ENCODE data around the gene CPLX3. TPM values are rescaled to one million over a fixed set of nuclear protein-coding genes. Genes with fewer than 3 reads are reported as not detected.

Gene CPLX3
- total RNA-seq, 1 experiment from 2014 or later, result not detected

DNA sequence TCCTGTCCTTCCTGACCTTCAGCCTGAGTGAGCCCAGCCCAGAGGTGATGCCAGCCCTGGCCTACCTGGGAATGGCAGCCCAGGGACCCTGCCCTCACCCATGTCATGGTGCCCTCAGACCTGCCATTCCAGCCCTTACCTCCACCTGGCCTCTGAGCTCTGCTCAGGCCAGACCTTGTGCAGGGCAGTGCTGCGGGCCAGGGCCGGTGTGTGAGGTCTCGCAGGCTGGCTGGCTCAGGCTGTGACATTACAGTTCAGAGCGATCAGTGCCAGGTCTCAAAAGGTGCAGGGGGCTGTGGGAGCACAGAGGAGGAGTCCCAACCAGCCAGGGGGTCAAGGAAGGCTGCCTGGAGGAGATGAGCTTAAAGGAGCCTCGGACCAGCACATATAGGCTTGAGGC is 6.4 kb upstream of the CPLX3 start:
- in situ Hi-C loops (cut with HindIII; ENCODE audit: low pct_unique_long_range_greater_than_20kb, low sequenced_read_pairs), result no loop called here
- no peak for DNase-seq (ENCODE audit: low read depth)

DNA sequence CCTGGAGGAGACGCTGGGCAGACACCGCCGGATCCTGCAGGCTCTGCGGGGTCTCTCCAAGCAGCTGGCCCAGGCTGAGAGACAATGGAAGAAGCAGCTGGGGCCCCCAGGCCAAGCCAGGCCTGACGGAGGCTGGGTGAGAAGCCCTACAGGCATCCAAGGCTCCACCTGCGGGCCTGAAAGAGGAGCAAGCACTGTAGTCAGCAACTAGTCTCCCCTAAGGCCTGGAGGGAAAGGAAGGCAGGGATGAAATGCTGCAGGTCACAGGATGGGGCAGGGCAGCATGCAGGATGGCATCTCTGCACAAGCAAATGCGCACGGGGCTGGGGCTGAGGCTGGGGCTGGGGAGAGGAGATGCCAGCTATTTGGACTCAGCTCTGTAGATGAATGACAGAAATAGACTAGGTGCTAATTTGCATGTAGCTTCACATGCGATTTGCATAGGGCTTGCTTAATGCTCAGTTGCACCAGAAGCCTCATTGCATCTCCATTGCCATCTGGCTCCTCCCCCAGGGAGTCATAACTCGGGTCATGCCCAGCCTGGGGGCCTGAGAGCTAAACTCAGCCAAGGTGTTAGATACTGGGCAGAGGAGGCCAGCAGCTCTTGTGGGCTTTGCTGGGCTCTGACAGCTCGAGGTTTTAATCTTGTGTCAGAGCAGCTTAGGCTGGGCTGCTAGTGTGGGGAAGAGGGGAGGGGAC is 5.2 kb upstream of the CPLX3 start:
- in situ Hi-C loops (cut with HindIII; ENCODE audit: low pct_unique_long_range_greater_than_20kb, low sequenced_read_pairs), result no loop called here
- DNase-seq (ENCODE audit: low read depth), result no peak

DNA sequence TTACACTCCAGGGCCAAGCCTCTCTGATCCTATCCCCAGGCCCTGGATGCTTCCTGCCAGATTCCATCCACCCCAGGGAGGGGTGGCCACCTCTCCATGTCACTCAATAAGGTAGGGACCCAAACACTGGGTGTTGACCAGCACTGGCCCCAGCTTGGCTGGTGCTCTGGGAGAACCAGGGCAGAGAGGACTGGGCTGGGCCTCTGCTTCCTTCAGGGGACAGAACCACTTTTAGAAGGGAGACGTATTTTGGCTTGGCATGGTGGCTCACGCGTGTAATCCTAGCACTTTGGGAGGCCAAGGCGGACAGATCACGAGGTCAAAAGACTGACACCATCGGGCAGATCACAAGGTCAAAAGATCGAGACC is 4.7 kb upstream of the CPLX3 start:
- in situ Hi-C loops (cut with HindIII; ENCODE audit: low pct_unique_long_range_greater_than_20kb, low sequenced_read_pairs), result no loop called here
- DNase-seq (ENCODE audit: low read depth), result no peak

GRCh38 chr15:74822233-74822632 is 4.2 kb upstream of the CPLX3 start:
- in situ Hi-C loops (cut with HindIII; ENCODE audit: low pct_unique_long_range_greater_than_20kb, low sequenced_read_pairs), result no loop called here
- DNase-seq (ENCODE audit: low read depth), result no peak

DNA sequence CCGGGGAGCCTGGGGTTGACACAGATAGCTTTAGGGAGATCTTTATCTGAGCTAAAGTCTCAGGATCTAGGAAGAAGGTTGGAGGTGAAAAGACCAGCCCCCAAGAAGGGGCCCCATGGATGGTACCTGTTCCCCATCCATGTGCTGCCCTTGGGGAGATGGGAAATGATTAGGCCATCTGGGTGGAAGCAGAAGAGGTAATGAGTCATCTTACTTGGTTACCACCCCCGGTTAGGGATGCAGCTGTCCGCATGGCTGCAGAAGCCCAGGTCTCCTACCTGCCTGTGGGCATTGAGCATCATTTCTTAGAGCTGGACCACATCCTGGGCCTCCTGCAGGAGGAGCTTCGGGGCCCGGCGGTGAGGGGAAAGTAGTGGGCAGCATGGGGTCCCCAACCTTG is 3.1 kb upstream of the CPLX3 start:
- in situ Hi-C loops (cut with HindIII; ENCODE audit: low pct_unique_long_range_greater_than_20kb, low sequenced_read_pairs), result no loop called here
- no peak for DNase-seq (ENCODE audit: low read depth)

DNA sequence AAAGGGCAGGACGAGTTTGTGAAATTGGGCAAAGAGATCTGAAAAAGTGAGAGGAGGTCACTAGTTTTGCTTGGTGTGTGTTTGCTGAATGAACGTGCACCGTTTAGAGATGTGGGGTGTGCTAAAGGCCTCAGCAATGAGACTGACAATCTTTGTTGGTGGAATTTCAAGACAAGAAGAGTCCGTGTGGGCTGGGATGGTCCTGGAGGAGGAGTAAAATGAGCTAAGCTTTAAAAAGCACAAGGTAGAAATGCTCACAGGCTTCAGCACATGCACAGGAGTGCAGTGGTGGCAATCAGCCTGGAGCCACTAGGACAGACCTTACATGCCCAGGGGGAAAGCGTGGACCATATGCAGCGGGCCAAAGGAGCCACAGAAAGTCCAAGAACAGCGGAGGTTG is 1.5 kb upstream of the CPLX3 start:
- DNase-seq (ENCODE audit: low read depth), result no peak
- in situ Hi-C loops (cut with HindIII; ENCODE audit: low pct_unique_long_range_greater_than_20kb, low sequenced_read_pairs), result no loop called here

DNA sequence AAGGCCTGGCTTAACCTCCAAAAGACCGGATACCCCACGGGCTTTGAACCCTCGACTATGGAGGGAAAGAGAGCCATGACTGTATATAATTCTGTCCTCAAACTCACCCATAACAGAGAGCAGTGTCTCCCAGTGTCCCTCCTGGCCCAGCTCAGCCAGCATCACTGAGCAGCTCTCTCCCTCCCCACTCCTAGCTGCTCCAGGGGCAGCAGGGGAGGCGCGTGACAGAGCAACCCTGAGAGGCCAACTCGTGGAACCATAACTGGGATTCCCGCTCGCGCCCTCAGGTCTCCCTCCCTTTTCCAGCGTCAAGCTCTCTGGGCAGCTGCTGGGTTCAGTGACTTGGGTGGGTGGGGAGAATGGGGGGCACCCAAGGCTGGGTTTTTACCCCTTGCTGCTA is 561 bp upstream of the CPLX3 start:
- no peak for DNase-seq (ENCODE audit: low read depth)
- in situ Hi-C loops (cut with HindIII; ENCODE audit: low pct_unique_long_range_greater_than_20kb, low sequenced_read_pairs), result no loop called here

GRCh38 chr15:74826921-74827320 is 494 bp downstream of the CPLX3 start:
- in situ Hi-C loops (cut with HindIII; ENCODE audit: low pct_unique_long_range_greater_than_20kb, low sequenced_read_pairs), result no loop called here
- no peak for DNase-seq (ENCODE audit: low read depth)

DNA sequence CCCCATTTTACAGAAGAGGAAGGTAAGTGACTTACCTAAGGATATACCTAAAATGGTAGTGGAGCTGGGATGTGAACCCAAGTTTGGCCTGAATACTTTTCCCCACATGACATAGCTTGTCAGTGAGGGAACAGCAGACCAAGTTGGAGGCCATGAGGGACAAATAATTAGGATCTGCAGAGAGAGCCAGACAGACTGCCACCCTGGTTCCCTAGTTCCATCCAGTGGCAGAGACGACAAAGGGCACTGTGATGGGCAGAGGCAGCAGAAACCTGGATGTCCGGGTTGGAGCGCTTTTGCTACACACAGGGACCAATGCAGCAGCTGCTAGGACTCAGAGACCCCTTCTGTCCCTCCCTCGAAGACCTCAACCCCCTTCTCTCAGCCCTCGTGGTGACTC is 1.2 kb downstream of the CPLX3 start:
- no peak for DNase-seq (ENCODE audit: low read depth)
- in situ Hi-C loops (cut with HindIII; ENCODE audit: low pct_unique_long_range_greater_than_20kb, low sequenced_read_pairs), result no loop called here

- in situ Hi-C loops (cut with HindIII; ENCODE audit: low pct_unique_long_range_greater_than_20kb, low sequenced_read_pairs), result no loop called here
- no peak for DNase-seq (ENCODE audit: low read depth)
Measured at GRCh38 chr15:74828835-74829234, 2.4 kb downstream of the CPLX3 start.

GRCh38 chr15:74829486-74829885 is 3.1 kb downstream of the CPLX3 start:
- in situ Hi-C loops (cut with HindIII; ENCODE audit: low pct_unique_long_range_greater_than_20kb, low sequenced_read_pairs), result no loop called here

GRCh38 chr15:74829991-74830390 is 3.6 kb downstream of the CPLX3 start:
- in situ Hi-C loops (cut with HindIII; ENCODE audit: low pct_unique_long_range_greater_than_20kb, low sequenced_read_pairs), result no loop called here
- no peak for DNase-seq (ENCODE audit: low read depth)

More at GRCh38 chr15:74829486-74829885, 3.1 kb downstream of the CPLX3 start:
- no peak for DNase-seq (ENCODE audit: low read depth)

- no peak for DNase-seq (ENCODE audit: low read depth)
- in situ Hi-C loops (cut with HindIII; ENCODE audit: low pct_unique_long_range_greater_than_20kb, low sequenced_read_pairs), result no loop called here
Measured at GRCh38 chr15:74830868-74831267, 4.4 kb downstream of the CPLX3 start.

DNA sequence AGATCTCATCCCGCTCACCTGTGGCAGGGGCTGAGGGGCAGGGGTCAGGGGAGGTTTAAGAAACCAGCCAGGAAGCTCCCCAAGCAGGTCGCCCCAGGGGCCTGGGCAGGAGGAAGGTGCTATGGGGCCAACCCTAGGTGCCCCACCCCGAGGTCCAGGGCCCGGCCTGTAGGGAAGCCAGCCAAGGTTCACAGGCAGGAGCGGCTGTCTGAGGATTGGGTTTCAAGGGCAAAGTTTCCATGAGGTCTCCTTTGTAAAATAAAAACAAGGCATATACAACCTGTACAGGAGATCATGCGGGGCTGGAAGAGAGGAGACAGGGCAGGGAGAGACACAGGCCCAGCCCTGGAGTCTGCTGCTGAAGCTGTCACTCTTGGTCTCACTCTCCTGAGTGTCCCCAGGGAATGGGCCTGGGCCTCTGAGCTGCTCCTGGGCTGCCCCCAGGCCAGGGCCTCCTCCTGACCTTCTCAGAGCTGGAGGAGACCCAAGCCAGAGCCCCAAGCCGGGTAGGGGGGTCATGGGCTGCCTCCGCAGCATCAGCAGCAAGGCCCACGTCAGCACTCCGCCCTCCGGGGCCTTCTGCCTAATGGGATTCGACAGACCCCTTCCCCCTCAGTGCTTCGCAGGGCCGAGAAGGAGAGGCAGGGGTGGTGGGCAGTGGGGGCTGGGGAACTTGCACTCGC is 5.5 kb downstream of the CPLX3 start:
- no peak for DNase-seq (ENCODE audit: low read depth)
- in situ Hi-C loops (cut with HindIII; ENCODE audit: low pct_unique_long_range_greater_than_20kb, low sequenced_read_pairs), result no loop called here

DNA sequence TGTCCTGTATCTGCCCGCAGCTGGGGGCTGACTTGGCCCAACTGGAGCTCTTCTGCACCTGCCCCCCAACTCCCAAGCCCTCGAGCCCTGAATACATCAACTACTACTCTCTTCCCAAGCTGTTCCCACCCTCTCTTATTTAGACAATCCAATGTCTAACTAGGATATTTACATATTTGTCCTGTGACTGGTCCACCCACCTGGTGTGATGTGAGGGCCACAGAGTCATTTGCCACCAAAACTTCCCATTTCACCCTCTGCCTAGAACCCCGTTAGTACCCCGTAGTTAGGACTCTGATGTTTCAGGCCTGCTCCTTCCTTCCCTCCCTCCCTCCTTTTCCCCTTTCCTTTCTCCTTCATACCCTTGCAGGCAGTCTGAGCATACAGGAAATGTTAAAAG is 6.4 kb downstream of the CPLX3 start:
- in situ Hi-C loops (cut with HindIII; ENCODE audit: low pct_unique_long_range_greater_than_20kb, low sequenced_read_pairs), result no loop called here
- no peak for DNase-seq (ENCODE audit: low read depth)

- DNase-seq (ENCODE audit: low read depth), result no peak
- in situ Hi-C loops (cut with HindIII; ENCODE audit: low pct_unique_long_range_greater_than_20kb, low sequenced_read_pairs), result no loop called here
Measured at GRCh38 chr15:74833376-74834107, 7.1 kb downstream of the CPLX3 start.

GRCh38 chr15:74835312-74835823 is 8.9 kb downstream of the CPLX3 start:
- in situ Hi-C loops (cut with HindIII; ENCODE audit: low pct_unique_long_range_greater_than_20kb, low sequenced_read_pairs), result no loop called here
- peak; percentile 44 for DNase-seq (ENCODE audit: low read depth)

DNA sequence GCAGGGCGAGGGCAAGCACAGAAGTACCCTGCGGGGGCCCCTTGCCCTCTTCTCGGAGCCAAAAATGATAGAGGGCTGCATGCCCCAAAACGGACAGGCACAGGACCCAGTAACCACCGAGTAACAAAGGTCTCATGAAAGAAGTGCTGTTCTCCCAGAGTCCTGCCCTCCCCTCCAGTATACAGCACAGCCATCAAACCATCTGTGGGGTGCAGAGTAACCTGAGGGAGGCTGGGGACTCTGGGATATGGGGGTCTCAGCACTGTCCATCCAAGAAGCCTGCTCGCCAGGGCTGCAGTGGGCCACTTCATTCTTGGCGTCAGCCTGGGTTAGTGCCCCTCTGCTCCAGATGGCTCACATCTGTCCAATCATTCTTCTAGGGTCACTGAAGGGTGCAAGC is 10.4 kb downstream of the CPLX3 start:
- in situ Hi-C loops (cut with HindIII; ENCODE audit: low pct_unique_long_range_greater_than_20kb, low sequenced_read_pairs), result no loop called here
- DNase-seq (ENCODE audit: low read depth), result no peak

DNA sequence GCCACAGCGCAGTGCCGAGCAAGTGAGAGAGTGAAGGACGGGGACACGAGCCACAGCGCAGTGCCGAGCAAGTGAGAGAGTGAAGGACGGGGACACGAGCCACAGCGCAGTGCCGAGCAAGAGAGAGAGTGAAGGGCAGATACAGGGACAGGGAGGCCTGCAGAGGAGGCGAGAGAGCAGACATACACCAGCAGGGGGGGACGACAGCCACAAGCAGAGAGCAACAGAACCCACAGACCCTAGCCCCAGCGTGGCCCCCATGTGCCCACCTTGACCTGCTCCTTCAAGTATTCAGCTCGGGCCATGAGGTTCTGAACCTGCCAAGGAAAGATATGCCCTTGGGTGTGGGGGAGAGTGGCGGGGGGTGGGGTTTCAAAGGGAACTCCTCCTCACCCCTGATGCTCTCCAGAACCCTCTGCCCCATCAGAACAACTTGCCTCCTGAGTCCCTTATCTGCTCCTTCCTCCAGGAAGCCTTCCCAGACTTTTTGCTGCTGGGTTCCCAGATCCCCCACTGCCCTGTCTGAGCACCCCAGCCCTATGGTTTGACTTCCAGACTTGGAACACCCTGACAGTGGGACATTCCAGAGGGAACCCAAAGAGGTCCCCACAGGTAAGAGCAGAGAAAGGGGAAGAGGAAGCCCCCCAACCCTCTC is 11.2 kb downstream of the CPLX3 start:
- in situ Hi-C loops (cut with HindIII; ENCODE audit: low pct_unique_long_range_greater_than_20kb, low sequenced_read_pairs), result no loop called here
- DNase-seq (ENCODE audit: low read depth), result no peak

Measured in Caki2 (cell line).